H1 (cell line): ENCODE results near the gene DMBT1. TPM values are rescaled to one million over a fixed set of nuclear protein-coding genes. Genes with fewer than 3 reads are reported as not detected.

ENCODE experiments used
- CTCF ChIP-seq, 3 experiments: IDR thresholded peaks; 1 replicate in 2 of 3; 2 replicates in 1 of 3; pipeline versions ENCODE4 v1.5.1 to v1.6.1; 2011; ENCODE audit warnings: low read length in 3 of 3, mild to moderate bottlenecking in 3 of 3, inconsistent platforms in 2 of 3, low read depth in 1 of 3, moderate library complexity in 1 of 3; ENCODE audit not compliant: insufficient read depth in 1 of 3; ENCODE audit errors: control extremely low read depth in 1 of 3
- polyA plus RNA-seq, 7 experiments: library from polyadenylated mRNA; depleted of rRNA in 3 of 7; stranded (reverse) in 5 of 7; unstranded in 2 of 7; fragments of >200 nt in 5 of 7; fragments of 200-250 nt in 2 of 7; gene quantifications; 1 replicate in 5 of 7; 2 replicates in 1 of 7; 4 replicates in 1 of 7; pipeline versions ENCODE4 v1.2.1 to v1.2.3, GENCODE V29; 2011 to 2013; ENCODE audit warnings: missing spikeins in 2 of 7, mixed read lengths in 2 of 7
- total RNA-seq: library from RNA; stranded (reverse); fragmentation: NEBNext Ultra II Directional; extraction: Animal tissue kit (Norgen Biotek cat#: 25700); gene quantifications from 2 replicates; pipeline ENCODE4 v1.2.1, GENCODE V29; 2021
- TF ChIP-seq, protein P1 (sequence below): IDR thresholded peaks from 2 replicates; pipeline ENCODE4 v1.6.1; 2012; ENCODE audit warnings: inconsistent platforms

The DMBT1 gene
- total and polyA plus RNA-seq, 2 of the 8 experiments (the other 6 are each of a cell fraction or from before 2014, with no cell fraction given): 0.03 TPM; not detected in 1

DNA sequence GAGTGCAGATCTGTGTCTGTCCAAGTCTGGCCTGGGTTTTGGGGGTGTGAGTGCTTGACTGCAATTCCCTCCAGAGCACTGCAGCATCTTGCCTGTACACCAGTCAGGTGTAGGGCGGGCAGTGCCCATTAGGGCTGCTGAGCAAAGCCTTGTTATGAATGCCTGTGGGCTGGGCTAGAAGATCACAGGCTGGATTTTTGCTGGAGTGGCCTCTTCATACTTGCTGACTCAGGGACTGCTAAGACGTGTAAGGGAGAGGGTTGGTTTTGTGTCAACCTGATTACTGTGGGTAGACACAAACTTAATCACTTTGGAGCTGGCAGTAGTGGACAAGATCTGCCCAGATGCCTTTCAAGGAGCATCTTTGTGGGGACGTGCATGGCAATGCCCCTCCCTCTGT, 29.6 kb downstream of the DMBT1 start (continued):
- no peak for TF ChIP-seq CTCF (IDR thresholded peaks at IDR 0.05; ENCODE audit: control extremely low read depth in 1 of 3, insufficient read depth in 1 of 3, low read depth in 1 of 3, low read length in 3 of 3)
- TF ChIP-seq, protein P1, sequence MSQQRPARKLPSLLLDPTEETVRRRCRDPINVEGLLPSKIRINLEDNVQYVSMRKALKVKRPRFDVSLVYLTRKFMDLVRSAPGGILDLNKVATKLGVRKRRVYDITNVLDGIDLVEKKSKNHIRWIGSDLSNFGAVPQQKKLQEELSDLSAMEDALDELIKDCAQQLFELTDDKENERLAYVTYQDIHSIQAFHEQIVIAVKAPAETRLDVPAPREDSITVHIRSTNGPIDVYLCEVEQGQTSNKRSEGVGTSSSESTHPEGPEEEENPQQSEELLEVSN: no peak
- TF ChIP-seq, all 59 proteins: peak for 0
